GM21528 (cell line): ENCODE measurements around the gene CD40.

Experiments used
- ATAC-seq: cut with Tn5 transposase; IDR thresholded peaks from one replicate; pipeline ENCODE4 v1.9.1; 2021; ENCODE audit warnings: mild to moderate bottlenecking, moderate library complexity; ENCODE audit not compliant: unreplicated experiment, low FRiP score

The CD40 gene

GRCh38 chr20:46121184-46121930, 3.2 kb downstream of the CD40 start:
- no peak for ATAC-seq

- no peak for ATAC-seq
These were observed 4.0 kb downstream of the CD40 start for GRCh38 chr20:46122071-46122470.

DNA sequence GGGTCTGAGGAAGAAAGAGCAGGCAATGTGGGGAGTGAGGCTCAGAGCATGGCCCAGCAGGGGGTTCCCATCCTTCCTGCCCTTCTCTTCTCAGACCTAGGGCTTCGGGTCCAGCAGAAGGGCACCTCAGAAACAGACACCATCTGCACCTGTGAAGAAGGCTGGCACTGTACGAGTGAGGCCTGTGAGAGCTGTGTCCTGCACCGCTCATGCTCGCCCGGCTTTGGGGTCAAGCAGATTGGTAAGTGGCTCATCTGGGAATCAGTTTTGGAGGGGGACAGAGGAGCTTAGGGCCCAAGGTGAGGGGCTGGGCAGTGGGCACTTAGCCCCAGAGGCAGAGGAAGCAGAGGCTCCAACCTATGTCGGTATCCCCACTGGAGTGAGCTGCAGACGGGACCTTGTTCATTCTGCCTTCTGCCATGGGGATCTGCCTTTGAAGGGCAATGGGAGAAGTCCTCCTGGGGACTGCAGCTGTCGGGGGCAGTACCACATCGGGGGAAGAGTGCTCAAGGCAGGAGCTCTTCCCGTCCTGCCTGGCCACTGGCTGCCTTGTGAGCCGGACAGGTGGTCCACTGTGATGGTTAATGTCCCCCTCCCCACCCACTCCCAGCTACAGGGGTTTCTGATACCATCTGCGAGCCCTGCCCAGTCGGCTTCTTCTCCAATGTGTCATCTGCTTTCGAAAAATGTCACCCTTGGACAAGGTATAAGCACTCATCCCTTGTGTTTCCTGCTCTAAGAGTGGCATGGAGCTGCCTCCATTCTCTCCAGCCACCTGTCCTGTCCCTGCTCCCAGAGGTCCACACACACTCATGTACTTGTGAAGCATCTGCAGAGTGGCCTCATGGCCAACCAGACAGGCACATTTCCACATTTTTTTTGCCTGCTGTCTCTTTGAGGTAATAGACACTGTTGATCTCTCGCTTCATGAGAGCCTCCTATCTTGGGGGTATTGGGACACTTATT, 4.7 kb downstream of the CD40 start:
- no peak for ATAC-seq

DNA sequence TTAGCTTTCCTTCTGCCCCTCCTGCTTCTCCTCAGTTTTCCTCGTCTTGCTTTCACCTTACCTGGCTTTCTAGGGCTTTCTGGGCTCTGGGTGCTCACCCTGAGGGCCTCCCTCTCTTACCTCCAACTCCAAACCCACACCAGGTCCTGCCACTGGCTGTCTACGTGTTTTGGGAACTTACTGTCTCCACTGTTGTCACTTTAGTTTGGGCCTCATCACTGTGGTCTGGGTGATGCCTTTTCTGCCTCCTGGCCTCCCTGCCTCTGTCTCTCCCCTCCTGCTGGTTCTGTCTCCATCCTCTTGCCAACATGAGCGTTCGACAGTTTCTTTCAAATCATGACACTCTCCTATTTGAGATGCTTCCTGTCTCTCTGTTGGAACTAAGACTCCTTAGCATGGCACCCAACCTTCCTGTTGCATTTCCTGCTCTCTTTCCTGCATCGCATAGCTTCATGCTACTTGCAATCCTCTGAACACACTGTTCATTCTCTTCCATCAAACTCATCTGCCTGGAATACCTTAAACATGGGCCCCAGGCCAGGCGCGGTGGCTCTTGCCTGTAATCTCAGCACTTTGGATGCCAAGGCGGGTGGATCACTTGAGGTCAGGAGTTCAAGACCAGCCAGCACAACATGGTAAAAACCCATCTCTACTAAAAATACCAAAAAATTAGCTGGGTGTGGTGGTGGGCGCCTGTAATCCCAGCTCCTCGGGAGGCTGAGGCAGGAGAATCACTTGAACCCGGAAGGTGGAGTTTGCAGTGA, 5.5 kb downstream of the CD40 start:
- ATAC-seq = no peak

DNA sequence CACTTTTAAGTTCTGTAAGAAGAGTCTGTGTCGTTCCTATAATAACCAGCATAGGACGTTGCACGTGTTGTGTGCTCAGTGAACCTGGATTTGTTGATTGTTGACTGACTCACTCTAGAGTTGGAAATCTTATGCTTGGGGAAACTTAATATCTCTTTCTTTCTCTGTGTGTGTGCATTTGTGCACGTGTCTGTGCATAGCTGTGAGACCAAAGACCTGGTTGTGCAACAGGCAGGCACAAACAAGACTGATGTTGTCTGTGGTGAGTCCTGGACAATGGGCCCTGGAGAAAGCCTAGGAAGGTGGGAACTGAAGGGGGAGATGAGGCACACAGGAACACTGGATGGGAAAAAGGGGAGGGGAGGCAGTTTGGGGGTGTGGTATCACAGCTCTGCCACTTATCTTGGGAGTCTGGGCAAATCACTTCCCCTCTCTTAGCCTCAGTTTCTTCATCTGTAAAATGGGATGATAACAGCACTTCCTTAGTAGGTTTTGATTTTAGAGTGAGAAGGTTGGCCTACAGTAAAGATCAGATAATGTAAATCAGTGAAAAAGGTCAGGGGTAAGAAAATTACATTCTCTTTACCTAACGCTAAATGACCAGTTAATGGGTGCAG, 8.4 kb downstream of the CD40 start:
- ATAC-seq = no peak

- no peak for ATAC-seq
These were observed 9.4 kb downstream of the CD40 start for GRCh38 chr20:46127396-46128010.

DNA sequence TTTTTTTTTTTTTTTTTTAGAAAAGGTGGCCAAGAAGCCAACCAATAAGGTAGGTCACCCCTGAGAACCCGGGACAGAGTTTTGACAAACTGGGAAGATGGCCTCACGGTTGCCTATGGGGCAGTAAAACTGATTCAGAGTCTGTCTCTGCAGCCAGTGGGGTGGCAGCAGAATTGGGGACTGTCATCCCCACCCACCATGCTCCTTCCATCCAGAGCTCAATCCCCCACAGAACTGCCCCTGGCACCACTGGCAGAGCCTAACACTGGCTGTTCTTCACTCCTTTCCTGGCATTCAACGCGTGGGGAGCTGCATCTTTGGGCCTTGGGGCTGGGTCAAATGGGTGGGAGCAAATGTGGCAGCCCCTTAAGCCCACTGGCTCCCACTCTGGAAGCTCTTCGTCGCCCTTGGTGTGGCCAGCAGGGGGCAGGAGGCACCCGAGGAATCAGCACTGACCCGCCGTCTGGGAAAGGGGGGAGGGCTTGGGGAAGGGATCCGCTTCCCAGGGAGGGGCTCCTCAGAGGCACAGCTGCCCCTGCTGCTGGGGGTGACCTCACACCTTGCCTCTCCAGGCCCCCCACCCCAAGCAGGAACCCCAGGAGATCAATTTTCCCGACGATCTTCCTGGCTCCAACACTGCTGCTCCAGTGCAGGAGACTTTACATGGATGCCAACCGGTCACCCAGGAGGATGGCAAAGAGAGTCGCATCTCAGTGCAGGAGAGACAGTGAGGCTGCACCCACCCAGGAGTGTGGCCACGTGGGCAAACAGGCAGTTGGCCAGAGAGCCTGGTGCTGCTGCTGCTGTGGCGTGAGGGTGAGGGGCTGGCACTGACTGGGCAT, 10.4 kb downstream of the CD40 start:
- ATAC-seq = no peak

DNA sequence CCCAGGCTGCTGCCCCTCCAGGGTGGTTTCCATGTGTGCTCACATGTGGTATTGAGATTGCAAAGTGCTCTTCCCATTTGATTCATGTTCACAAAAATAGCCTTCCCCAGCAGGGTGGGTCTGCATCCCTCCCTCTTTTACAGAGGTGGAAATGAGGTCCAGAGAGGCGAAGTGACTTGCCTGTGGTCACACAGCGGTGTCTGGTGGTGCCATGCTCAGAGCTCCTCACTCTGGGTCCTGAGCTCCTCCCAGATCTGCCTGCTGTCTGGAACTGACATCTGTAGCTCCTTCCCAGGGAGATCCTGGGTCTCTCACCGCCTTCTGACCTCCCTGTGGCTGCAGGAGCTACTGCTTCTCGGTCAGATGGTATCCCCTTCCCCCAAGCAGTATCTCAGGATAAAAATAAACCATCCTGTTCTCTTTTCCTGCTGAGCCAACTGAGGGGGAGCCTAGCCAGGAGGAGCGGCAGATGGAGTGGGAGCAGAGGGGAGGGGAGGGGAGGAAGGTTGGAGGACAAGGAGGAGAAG, 11.9 kb downstream of the CD40 start:
- no peak for ATAC-seq

DNA sequence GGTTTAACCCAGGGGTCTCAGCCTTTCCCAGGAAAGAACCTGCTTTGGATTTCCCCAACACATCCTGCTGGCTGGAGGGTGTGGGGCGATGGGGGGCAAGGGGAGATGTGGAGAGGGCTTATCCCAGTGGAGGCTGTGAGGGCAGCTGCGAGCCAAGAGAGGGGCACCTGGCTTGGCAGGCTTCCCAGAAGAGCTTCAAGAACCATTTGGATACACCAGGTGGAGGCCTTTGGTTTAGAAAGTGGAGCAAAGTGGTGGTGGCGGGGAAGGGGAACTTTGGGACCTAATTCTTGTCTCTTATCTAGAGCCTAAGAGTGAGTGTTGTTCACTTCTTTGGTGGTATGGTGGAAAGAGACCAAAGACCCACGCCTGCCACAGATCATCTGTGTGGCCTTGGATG, 12.4 kb downstream of the CD40 start:
- no peak for ATAC-seq

DNA sequence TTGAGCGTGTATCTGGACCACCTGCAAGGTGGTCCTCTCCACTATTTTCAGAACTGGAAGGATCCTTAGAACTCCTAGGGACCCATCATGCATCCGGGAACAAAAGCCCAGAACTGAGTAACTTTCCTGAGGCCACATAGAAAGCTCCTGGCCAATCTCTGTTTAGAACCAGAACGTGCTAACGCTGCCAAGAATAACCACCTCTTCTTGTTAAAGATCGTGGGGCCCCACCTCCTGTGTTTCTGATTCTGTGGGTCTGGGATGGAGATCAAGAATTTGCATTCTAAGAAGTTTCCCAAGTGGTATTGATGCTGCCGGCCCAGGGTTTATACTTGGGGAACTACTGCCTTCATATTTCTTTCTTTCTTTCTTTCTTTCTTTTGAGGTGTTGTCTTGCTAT, 13.3 kb downstream of the CD40 start:
- no peak for ATAC-seq

GRCh38 chr20:46132705-46133120, 14.6 kb downstream of the CD40 start:
- ATAC-seq = no peak

GRCh38 chr20:46133886-46134654, 16.0 kb downstream of the CD40 start:
- no peak for ATAC-seq

DNA sequence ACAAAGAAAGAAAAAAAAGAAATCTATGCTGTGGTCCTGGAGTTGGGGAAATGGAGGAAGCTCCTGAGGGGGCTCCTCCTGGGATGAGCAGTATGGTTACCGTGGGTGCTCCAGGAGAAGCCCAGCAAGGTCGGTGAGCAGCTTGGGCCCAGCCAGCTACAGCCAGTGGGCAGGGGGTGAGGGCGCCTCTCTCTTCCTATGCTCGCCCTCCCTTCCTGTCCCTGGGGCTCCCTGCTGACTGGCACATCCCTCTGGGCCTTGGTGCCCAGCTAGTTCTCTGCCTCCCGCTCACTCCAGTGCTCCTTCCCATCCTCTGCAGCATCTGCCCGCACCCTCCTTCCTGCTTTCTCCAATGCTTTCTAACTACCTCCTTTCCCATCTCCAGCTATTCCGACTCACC, 16.6 kb downstream of the CD40 start:
- no peak for ATAC-seq

DNA sequence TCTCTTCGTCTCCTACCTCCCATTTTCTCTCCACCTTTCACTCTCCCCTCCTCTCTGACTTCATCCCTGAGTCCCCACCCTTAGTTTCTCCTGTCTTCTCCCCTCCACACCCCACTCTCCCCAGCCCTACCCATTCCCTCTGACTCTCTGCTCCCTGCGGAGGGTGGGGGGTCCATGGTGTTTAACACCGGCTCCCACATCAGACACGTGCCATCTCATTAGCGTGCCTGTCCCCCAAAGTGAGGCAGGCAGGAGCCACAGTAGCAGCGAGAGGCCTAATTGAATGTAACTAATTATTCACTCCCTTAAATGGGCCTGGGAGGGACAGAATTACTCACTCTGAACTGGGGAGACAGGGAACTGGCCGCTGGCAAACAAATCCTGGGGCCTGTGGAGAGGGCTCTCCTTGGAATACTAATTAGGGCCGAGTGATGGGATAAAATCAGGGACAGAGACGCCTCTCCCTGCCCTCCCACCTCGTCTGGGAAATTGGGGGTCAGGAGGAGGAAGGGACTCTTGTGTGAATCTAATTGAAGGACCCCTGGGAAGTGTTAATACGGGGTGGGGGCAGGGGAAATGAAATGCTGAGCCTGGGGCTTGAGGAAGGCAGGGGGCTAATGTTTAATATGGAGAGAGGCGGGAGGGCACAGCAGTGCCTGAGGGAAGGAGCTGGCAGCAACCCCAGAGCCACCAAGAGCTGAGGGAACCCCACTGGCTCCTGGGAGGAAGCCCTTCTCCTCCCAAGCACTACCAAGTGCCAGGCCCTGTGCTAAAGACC, 17.9 kb downstream of the CD40 start:
- ATAC-seq = no peak

GRCh38 chr20:46137816-46138215, 19.7 kb downstream of the CD40 start:
- ATAC-seq = no peak

GRCh38 chr20:46139266-46139889, 21.3 kb downstream of the CD40 start:
- no peak for ATAC-seq

GRCh38 chr20:46139908-46140482, 21.9 kb downstream of the CD40 start:
- no peak for ATAC-seq
